Measurements from ENCODE around the gene HIRIP3.
"Not testable (repeated sequence)": the region's sequence is repeated elsewhere in the genome, so short reads cannot be mapped to it uniquely, and the experiment has no call there.

Gene HIRIP3

GRCh38 chr16:30025156-30025555, 29.7 kb upstream of the HIRIP3 start:
- no peak for DNase-seq (ENCODE audit: low read depth)
- no peak for TF ChIP-seq CTCF (conservative IDR thresholded peaks at IDR 0.05; ENCODE audit: low read depth, low read length)
- no peak overlapping the region for H3K4me3 ChIP-seq (ENCODE audit: low read depth, low read length)

- no peak for DNase-seq (ENCODE audit: low read depth)
- no peak overlapping the region for H3K4me3 ChIP-seq (ENCODE audit: low read depth, low read length)
Measured at GRCh38 chr16:30024451-30024850, 29.0 kb upstream of the HIRIP3 start.

GRCh38 chr16:30023586-30023985, 28.2 kb upstream of the HIRIP3 start:
- H3K4me3 ChIP-seq (ENCODE audit: low read depth, low read length) = no peak overlapping the region
- TF ChIP-seq CTCF (conservative IDR thresholded peaks at IDR 0.05; ENCODE audit: low read depth, low read length) = no peak
- DNase-seq (ENCODE audit: low read depth) = no peak

More at GRCh38 chr16:30024451-30024850, 29.0 kb upstream of the HIRIP3 start:
- TF ChIP-seq CTCF (conservative IDR thresholded peaks at IDR 0.05; ENCODE audit: low read depth, low read length) = no peak

GRCh38 chr16:30022887-30023286, 27.5 kb upstream of the HIRIP3 start, which contains the start of gene C16orf92:
C16orf92 (plus strand) TSS chr16:30023198; CDS start chr16:30023341, 143 bp downstream.
- no peak within 1 kb of the TSS for H3K4me3 ChIP-seq (ENCODE audit: low read depth, low read length)
- no peak for DNase-seq (ENCODE audit: low read depth)
- TF ChIP-seq CTCF (conservative IDR thresholded peaks at IDR 0.05; ENCODE audit: low read depth, low read length) = no peak

GRCh38 chr16:30018731-30019158, 23.3 kb upstream of the HIRIP3 start:
- no peak for TF ChIP-seq CTCF (conservative IDR thresholded peaks at IDR 0.05; ENCODE audit: low read depth, low read length)
- DNase-seq (ENCODE audit: low read depth) = peak; percentile 34
- no peak overlapping the region for H3K4me3 ChIP-seq (ENCODE audit: low read depth, low read length)

- DNase-seq (ENCODE audit: low read depth); H3K4me3 ChIP-seq (ENCODE audit: low read depth, low read length): not testable (repeated sequence)
Measured at GRCh38 chr16:30017937-30018336, 22.5 kb upstream of the HIRIP3 start.

- TF ChIP-seq CTCF (conservative IDR thresholded peaks at IDR 0.05; ENCODE audit: low read depth, low read length) = no peak
- no peak for DNase-seq (ENCODE audit: low read depth)
Measured at GRCh38 chr16:30017277-30017656, 21.9 kb upstream of the HIRIP3 start.

More at GRCh38 chr16:30017277-30017656, 21.9 kb upstream of the HIRIP3 start:
- H3K4me3 ChIP-seq (ENCODE audit: low read depth, low read length) = no peak overlapping the region

Measured in choroid plexus epithelial cell (primary cell).